ENCODE data around the gene MAD1L1. TPM values are rescaled to one million over a fixed set of nuclear protein-coding genes. Genes with fewer than 3 reads are reported as not detected.

MAD1L1 gene
- total RNA-seq, 1 experiment from 2014 or later: 38.5 TPM

DNA sequence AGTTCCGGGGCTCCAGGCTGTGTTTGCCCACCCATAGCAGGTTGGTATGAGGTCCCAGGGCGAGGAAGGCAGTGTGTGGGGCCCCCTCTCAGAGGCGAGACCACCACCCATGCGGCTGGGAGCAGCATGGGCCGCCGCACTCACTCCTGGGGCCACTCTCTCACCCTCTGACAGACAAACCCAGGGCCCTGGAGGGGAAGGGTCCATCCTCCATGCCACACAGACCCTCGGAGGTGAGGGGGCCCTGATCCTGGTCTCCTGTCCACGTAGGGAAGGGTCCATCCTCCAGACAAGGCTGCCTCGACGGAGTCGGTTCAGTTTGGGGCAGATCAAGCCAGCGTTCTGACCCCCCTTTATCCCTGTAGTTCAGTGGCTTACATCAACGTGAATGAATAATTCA, 331.9 kb downstream of the MAD1L1 start:
- Histone ChIP-seq H3K79me2 (ENCODE audit: insufficient read depth, low read length) (no peaks in the 10 kb centered on the region), H3K36me3 (ENCODE audit: control insufficient read depth in 1 of 2, insufficient read depth in 2 of 2, low read length in 2 of 2) (no peaks in the 10 kb centered on the region), H3K9me3 (ENCODE audit: control insufficient read depth in 1 of 2, insufficient read depth in 1 of 2, low read depth in 1 of 2, low read length in 2 of 2) (no peaks in the 10 kb centered on the region), H3K9ac (ENCODE audit: low read length) (no peak overlapping the region), H3K4me1 (ENCODE audit: control insufficient read depth in 1 of 2, insufficient read depth in 2 of 2, low read length in 2 of 2) (no peaks in the 10 kb centered on the region), H3K4me3 (replicated peaks in 1 of 2; ENCODE audit: low read depth in 1 of 2, low read length in 2 of 2) (no peak overlapping the region), H2AFZ (ENCODE audit: low read depth, low read length, poor library complexity, severe bottlenecking) (no peak overlapping the region), H3K27ac (ENCODE audit: low read depth, low read length) (no peak overlapping the region), H4K20me1 (ENCODE audit: insufficient read depth) (no peaks in the 10 kb centered on the region), H3K9me2 (ENCODE audit: insufficient read depth) (no peaks in the 10 kb centered on the region), H3K4me2 (ENCODE audit: low read length) (no peak overlapping the region), H3K27me3 (ENCODE audit: insufficient read depth, low read length) (no peaks in the 10 kb centered on the region)
- TF ChIP-seq YY1 (IDR thresholded peaks at IDR 0.05; ENCODE audit: extremely low read depth, insufficient replicate concordance, low read depth, low read length) (no peak), RAD21 (IDR thresholded peaks at IDR 0.05; ENCODE audit: low read depth) (no peak), EZH2 (IDR thresholded peaks at IDR 0.05) (no peak), EGR1 (IDR thresholded peaks at IDR 0.05; ENCODE audit: low read depth) (no peak), SP1 (IDR thresholded peaks at IDR 0.05; ENCODE audit: low read depth) (no peak), SRF (IDR thresholded peaks at IDR 0.05; ENCODE audit: low read depth) (no peak)
- TF ChIP-seq, protein P1, sequence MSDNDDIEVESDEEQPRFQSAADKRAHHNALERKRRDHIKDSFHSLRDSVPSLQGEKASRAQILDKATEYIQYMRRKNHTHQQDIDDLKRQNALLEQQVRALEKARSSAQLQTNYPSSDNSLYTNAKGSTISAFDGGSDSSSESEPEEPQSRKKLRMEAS (IDR thresholded peaks at IDR 0.05): no peak
- TF ChIP-seq, protein P2, sequence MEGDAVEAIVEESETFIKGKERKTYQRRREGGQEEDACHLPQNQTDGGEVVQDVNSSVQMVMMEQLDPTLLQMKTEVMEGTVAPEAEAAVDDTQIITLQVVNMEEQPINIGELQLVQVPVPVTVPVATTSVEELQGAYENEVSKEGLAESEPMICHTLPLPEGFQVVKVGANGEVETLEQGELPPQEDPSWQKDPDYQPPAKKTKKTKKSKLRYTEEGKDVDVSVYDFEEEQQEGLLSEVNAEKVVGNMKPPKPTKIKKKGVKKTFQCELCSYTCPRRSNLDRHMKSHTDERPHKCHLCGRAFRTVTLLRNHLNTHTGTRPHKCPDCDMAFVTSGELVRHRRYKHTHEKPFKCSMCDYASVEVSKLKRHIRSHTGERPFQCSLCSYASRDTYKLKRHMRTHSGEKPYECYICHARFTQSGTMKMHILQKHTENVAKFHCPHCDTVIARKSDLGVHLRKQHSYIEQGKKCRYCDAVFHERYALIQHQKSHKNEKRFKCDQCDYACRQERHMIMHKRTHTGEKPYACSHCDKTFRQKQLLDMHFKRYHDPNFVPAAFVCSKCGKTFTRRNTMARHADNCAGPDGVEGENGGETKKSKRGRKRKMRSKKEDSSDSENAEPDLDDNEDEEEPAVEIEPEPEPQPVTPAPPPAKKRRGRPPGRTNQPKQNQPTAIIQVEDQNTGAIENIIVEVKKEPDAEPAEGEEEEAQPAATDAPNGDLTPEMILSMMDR (IDR thresholded peaks at IDR 0.05 in 2 of 3, conservative IDR thresholded peaks at IDR 0.05 in 1 of 3; ENCODE audit: borderline replicate concordance in 1 of 3, insufficient read depth in 1 of 3, low read depth in 2 of 3, low read length in 2 of 3): no peak
- CTCF ChIA-PET: no interaction called here
- BruUV-seq (replicated peaks): no TSS peak
- ATAC-seq (no peak), DNase-seq (ENCODE audit: low read depth, low spot score) (no peak)
- RAD21 ChIA-PET (ENCODE audit: low non-redundant PET in 1 of 2, low total read pairs in 2 of 2, uncharacterized antibody in 2 of 2, unreplicated experiment in 2 of 2): no interaction called here
- POLR2A ChIA-PET: no interaction called here
- intact Hi-C loops (cut with micrococcal nuclease): no loop called here
